HCT116 (cell line): ENCODE measurements around the gene CUBN. TPM values are rescaled to one million over a fixed set of nuclear protein-coding genes. Genes with fewer than 3 reads are reported as not detected.

Experiments used
- ATAC-seq: fragments of 200-7000 bp; cut with Tn5 transposase; 2 replicates; pipeline ENCODE4 v1.9.1; 2020; ENCODE audit warnings: mild to moderate bottlenecking, moderate library complexity
- BruUV-seq: library from RNA; stranded (reverse); fragments of 400-500 nt; replicated peaks from 2 replicates; lab custom pipeline; 2021; lab: Mats Ljungman, UMichigan
- CTCF ChIA-PET: fragments of 300-600 bp; sonication (Branson Sonifier 250); formaldehyde crosslinking; loops from one replicate; lab custom pipeline; 2021; ENCODE audit warnings: antibody characterized with exemption; lab: Charles Lee
- POLR2A ChIA-PET: fragments of 300-600, 350-600 bp; sonication (Branson Sonifier 250); formaldehyde crosslinking; loops from one replicate; lab custom pipeline; 2021; ENCODE audit warnings: antibody characterized with exemption; lab: Charles Lee
- RAD21 ChIA-PET, 2 experiments: fragments of 300-600 bp; sonication (Branson Sonifier 250); formaldehyde crosslinking; loops; one replicate each; lab custom pipeline; 2023; ENCODE audit warnings: low total read pairs in 2 of 2; ENCODE audit not compliant: uncharacterized antibody in 2 of 2, unreplicated experiment in 2 of 2, low non-redundant PET in 1 of 2; lab: Charles Lee
- DNase-seq: peaks from one replicate; pipeline ENCODE4 v3.0.0-alpha.2; 2010; ENCODE audit warnings: low read depth, low spot score
- H2AFZ ChIP-seq: fragments of 200-600 bp; shearing (Covaris generic), sonication (generic); 2 replicates; pipeline ENCODE4 v1.6.1; 2017; ENCODE audit warnings: low read depth, mixed run types, mixed read lengths, antibody characterized with exemption, low read length; ENCODE audit not compliant: poor library complexity, severe bottlenecking
- H3K27ac ChIP-seq: 2 replicates; pipeline ENCODE4 v1.5.1; 2012; ENCODE audit warnings: low read depth, low read length
- H3K27me3 ChIP-seq: fragments of 200-600 bp; sonication (generic); 2 replicates; pipeline ENCODE4 v1.6.1; 2016; ENCODE audit warnings: mixed run types, low read length, mixed read lengths; ENCODE audit not compliant: insufficient read depth
- H3K36me3 ChIP-seq, 2 experiments: fragments of 200-500 bp in 1 of 2; fragments of 200-600 bp in 1 of 2; sonication (Bioruptor generic) in 1 of 2; sonication (generic) in 1 of 2; 2 replicates each; pipeline versions ENCODE4 v1.5.1 to v1.6.1; 2014 to 2016; ENCODE audit warnings: low read length in 2 of 2, inconsistent platforms in 1 of 2, mixed read lengths in 1 of 2, mixed run types in 1 of 2; ENCODE audit not compliant: insufficient read depth in 2 of 2, control insufficient read depth in 1 of 2
- H3K4me1 ChIP-seq, 2 experiments: fragments of 200-600 bp in 1 of 2; sonication (generic) in 1 of 2; 2 replicates each; pipeline versions ENCODE4 v1.5.1 to v1.6.1; 2012 to 2017; ENCODE audit warnings: low read length in 2 of 2, inconsistent platforms in 1 of 2, mild to moderate bottlenecking in 1 of 2, mixed read lengths in 1 of 2, mixed run types in 1 of 2, moderate library complexity in 1 of 2; ENCODE audit not compliant: insufficient read depth in 2 of 2, control insufficient read depth in 1 of 2
- H3K4me2 ChIP-seq: fragments of 200-600 bp; sonication (generic); 2 replicates; pipeline ENCODE4 v1.6.1; 2017; ENCODE audit warnings: mixed run types, low read length, mixed read lengths
- H3K4me3 ChIP-seq, 2 experiments: fragments of 200-600 bp in 1 of 2; sonication (generic) in 1 of 2; replicated peaks in 1 of 2; 2 replicates each; pipeline ENCODE4 v1.5.1; 2011 to 2016; ENCODE audit warnings: low read length in 2 of 2, control low read depth in 1 of 2, low read depth in 1 of 2, mild to moderate bottlenecking in 1 of 2, mixed read lengths in 1 of 2, mixed run types in 1 of 2
- H3K79me2 ChIP-seq: fragments of 200-600 bp; sonication (generic); 2 replicates; pipeline ENCODE4 v1.6.1; 2017; ENCODE audit warnings: mild to moderate bottlenecking, mixed run types, low read length, moderate library complexity, mixed read lengths; ENCODE audit not compliant: insufficient read depth
- H3K9ac ChIP-seq: fragments of 200-600 bp; sonication (generic); 2 replicates; pipeline ENCODE4 v1.6.1; 2016; ENCODE audit warnings: low read length, mixed read lengths
- H3K9me2 ChIP-seq: fragments of 200-600 bp; sonication (generic), shearing (Covaris generic); 2 replicates; pipeline ENCODE4 v1.6.1; 2017; ENCODE audit warnings: mixed run types, mild to moderate bottlenecking, moderate library complexity; ENCODE audit not compliant: insufficient read depth
- H3K9me3 ChIP-seq, 2 experiments: fragments of 200-500 bp in 1 of 2; fragments of 200-600 bp in 1 of 2; sonication (Bioruptor generic) in 1 of 2; sonication (generic) in 1 of 2; 2 replicates each; pipeline ENCODE4 v1.6.1; 2014 to 2017; ENCODE audit warnings: low read length in 2 of 2, mixed read lengths in 2 of 2, inconsistent platforms in 1 of 2, low read depth in 1 of 2, mild to moderate bottlenecking in 1 of 2, mixed run types in 1 of 2, moderate library complexity in 1 of 2; ENCODE audit not compliant: control insufficient read depth in 1 of 2, insufficient read depth in 1 of 2
- H4K20me1 ChIP-seq: fragments of 200-600 bp; sonication (generic), shearing (Covaris generic); 2 replicates; pipeline ENCODE4 v1.6.1; 2017; ENCODE audit warnings: mixed run types, mild to moderate bottlenecking, moderate library complexity; ENCODE audit not compliant: insufficient read depth
- CBX3 ChIP-seq: IDR thresholded peaks from 2 replicates; pipeline ENCODE4 v1.6.1; 2012; ENCODE audit warnings: low read depth
- ELF1 ChIP-seq: IDR thresholded peaks from 2 replicates; pipeline ENCODE4 v1.6.1; 2012; ENCODE audit warnings: low read depth, borderline replicate concordance
- EZH2 ChIP-seq: fragments of 200-600 bp; sonication (generic); IDR thresholded peaks from 2 replicates; pipeline ENCODE4 v1.6.1; 2017; ENCODE audit warnings: antibody characterized with exemption, mixed run types
- FOSL1 ChIP-seq: IDR thresholded peaks from 2 replicates; pipeline ENCODE4 v1.6.1; 2012; ENCODE audit warnings: low read depth
- JUND ChIP-seq: IDR thresholded peaks from 2 replicates; pipeline ENCODE4 v1.6.1; 2012
- POLR2A ChIP-seq: IDR thresholded peaks from 2 replicates; pipeline ENCODE4 v1.7.0; 2011; ENCODE audit warnings: borderline replicate concordance; ENCODE audit not compliant: insufficient read depth, insufficient read length; ENCODE audit errors: extremely low read depth
- POLR2AphosphoS5 ChIP-seq: IDR thresholded peaks from 2 replicates; pipeline ENCODE4 v1.6.1; 2011; ENCODE audit warnings: mild to moderate bottlenecking, low read depth, low read length, moderate library complexity
- REST ChIP-seq: IDR thresholded peaks from 2 replicates; pipeline ENCODE4 v1.6.1; 2012; ENCODE audit warnings: low read depth
- SP1 ChIP-seq: IDR thresholded peaks from 2 replicates; pipeline ENCODE4 v1.6.1; 2012; ENCODE audit warnings: low read depth
- ZBTB33 ChIP-seq: IDR thresholded peaks from 2 replicates; pipeline ENCODE4 v1.6.1; 2011; ENCODE audit warnings: mild to moderate bottlenecking, low read length, moderate library complexity; ENCODE audit not compliant: insufficient replicate concordance; ENCODE audit errors: extremely low read depth
- ZFX ChIP-seq: fragments of 450-650 bp; IDR thresholded peaks from 2 replicates; pipeline ENCODE4 v1.6.1; 2017
- intact Hi-C: fragments of 100-400 bp; cut with micrococcal nuclease; formaldehyde crosslinking; loops from 2 replicates; pipeline ENCODE4 v1.10.0; 2022
- total RNA-seq: library from RNA; stranded (reverse); gene quantifications from one replicate; pipeline ENCODE4 v1.2.1, GENCODE V29; 2021; ENCODE audit not compliant: unreplicated experiment

CUBN gene
- total RNA-seq, 1 experiment from 2014 or later = 1.2 TPM

GRCh38 chr10:17029239-17029580, 100.4 kb downstream of the CUBN start:
- no peak for DNase-seq
- H2AFZ ChIP-seq = peak overlapping the region; percentile 83
- H3K27me3 ChIP-seq = no peaks in the 10 kb centered on the region
- no peaks in the 10 kb centered on the region for H3K36me3 ChIP-seq
- BruUV-seq = no TSS peak
- H3K9me2 ChIP-seq = no peaks in the 10 kb centered on the region
- ChIA-PET RAD21 (no interaction called here), CTCF (no interaction called here), POLR2A (no interaction called here)
- peak overlapping the region; percentile 11 to 47 for H3K4me3 ChIP-seq
- H3K9ac ChIP-seq = peak overlapping the region; percentile 5
- intact Hi-C loops = no loop called here
- H4K20me1 ChIP-seq = no peaks in the 10 kb centered on the region
- no peaks in the 10 kb centered on the region for H3K79me2 ChIP-seq
- peak; percentile 44 for ATAC-seq
- peak overlapping the region; percentile 56 for H3K27ac ChIP-seq
- no peaks in the 10 kb centered on the region for H3K9me3 ChIP-seq
- TF ChIP-seq POLR2AphosphoS5 (no peak), REST (no peak), POLR2A (no peak), JUND (no peak), CBX3 (no peak), EZH2 (no peak), ZBTB33 (no peak), ELF1 (no peak), ZFX (no peak), SP1 (no peak), FOSL1 (no peak)
- H3K4me2 ChIP-seq = peak overlapping the region; percentile 70
- H3K4me1 ChIP-seq = peaks cover 19 to 36% of the 10 kb centered on the region in 2 experiments; a peak in 3 of 4 replicates
